ENCODE data around the gene FZR1.
A peak's percentile ranks its signal among the peaks of the same experiment; 100 is the strongest.
"Not testable (repeated sequence)": the region's sequence is repeated elsewhere in the genome, so short reads cannot be mapped to it uniquely, and the experiment has no call there.

FZR1 gene

DNA sequence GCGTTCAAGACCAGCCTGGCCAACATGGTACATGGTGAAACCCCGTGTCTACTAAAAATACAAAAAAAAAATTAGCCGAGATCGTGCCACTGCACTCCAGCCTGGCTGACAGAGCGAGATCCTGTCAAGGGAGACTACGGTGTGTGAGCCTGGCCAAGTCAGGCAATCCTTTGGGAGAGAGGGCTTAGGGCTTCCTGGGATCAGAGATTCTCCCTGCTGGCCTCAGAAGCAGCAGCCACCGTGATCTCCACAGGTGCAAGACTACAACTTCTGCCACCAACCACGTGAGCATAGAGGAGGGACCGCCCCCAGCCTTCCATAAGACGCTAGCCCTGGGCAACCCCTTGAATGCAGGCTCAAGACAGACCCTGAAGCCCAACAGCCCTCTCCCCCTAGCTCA, 43.7 kb downstream of the FZR1 start:
- no peak for DNase-seq

DNA sequence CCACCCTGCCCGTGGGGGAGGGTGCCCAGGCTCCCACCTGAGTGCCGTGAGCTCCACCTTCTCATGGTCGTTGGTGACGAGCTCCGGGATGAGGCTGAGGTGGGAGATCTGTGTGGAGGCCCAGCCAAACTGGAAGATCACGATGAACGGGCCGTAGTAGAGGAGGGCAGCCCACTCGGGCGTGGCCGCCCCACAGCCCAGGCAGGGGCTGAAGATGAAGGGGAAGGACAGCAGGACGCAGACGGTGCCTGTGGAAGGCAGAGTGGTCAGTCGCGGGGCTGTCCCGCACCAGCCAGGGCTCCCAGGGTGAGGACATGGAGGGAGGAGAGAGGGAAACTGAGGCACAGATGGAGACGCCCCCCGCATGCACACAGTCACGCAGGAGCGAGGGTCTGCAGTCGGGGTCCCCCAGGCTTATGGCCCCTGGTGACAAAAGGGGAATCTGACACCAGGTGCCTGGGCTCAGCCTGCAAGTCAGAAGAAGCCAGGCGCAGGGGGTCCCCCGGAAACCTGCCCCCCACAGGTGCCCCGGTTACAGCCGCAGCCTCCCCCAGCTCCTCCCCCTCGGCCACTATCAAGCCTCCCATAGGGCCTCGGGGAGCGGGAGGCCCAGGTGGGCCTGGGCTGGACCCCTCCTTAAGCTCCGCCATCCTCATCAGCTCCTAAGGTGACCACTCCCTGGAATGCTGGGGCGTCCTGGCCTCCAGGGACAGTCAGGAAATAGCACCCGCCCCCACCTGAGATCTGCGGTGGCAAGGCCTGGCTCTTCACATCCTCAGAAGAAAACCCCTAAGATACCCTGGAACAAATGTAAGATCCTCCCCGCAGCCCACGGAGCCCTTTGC, 45.1 kb downstream of the FZR1 start:
- DNase-seq, result no peak

DNA sequence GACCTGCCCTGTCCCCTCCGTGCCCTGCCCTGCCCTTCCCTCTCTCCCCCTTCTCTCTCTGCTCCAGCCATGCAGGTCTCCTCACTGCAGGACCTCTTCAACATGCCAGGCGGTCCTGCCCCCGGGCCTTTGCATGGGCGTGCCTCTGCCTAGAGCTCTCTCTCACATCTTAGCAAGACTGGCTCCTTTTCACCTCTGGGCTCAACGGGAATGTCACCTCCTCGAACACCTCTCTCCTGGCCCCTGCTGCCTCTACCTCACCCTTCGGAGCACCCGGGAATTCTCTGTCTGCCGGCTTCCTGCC, 45.6 kb downstream of the FZR1 start:
- no peak for DNase-seq

DNA sequence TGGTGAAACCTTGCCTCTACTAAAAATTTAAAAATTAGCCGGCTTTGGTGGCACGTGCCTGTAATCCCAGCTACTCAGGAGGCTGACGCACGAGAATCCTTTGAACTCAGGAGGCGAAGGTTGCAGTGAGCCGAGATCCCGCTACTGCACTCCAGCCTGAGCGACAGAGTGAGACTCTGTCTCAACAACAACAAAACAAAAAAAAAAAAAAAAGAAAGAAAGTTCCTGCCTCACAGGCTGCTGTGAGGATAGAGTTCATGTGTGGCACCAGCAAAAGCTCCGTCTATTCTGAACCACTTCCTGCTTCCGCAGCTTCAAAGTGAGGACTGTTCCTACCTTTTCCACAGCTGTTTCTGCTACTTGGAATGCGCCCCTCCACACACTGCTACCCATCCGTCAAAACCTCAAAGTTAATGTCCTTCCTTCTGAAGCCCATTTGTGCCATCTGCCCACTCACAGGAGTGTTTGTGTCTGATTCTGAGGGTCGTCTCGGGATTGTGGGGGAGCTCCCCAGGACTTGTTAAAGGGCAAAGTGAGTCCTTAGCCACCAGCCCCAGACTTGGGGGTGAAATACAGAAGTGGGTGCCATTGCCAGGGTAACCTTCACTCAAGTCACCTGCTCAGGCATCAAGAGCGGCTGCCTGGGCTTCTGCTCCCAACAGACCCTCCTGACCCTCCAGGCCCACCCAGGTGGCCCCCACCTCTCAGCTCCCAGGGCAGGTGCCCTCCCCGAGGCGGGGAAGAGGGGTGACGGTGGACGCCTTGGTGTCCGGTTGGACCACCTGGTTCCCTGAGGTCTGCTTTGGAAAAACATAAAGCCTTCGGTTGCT, 48.4 kb downstream of the FZR1 start:
- peak in 1 of 2 donors; percentile 38 for DNase-seq

DNA sequence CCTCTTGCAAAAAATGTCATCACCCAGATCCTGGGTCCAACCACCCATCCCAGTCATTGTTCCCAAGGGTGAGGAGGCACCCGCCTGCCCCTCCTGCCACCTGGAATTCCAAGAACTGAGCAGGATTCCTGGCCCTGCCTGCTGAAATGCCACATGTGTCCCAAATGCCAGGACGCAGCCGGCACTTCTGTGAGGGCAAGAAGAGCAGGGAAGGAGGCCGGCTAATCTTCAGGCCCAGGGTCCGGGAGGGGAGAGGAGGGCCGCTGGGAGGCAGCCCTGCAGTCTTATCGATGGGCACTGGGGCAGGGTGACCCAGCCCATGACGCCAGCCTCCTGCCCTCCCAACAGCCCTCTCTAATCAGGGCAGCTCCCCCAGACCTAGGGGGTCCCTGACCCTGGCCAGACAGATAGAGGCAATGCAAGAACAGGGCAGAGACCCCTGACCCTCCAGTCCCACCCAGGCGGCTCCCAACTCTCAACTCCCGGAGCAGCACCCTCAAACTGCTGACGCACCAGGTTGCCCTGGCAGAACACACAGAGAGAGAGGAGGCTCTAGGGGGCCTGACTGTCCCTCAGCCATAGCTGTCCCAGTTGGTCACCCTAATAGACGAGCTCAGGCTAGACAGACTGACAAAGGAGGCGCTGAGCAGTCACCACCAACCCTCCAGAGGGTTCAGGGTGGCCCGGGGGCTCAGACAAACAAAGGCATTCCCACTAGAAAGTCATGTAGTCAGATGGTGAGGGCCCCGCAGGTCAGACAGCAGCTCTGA, 49.7 kb downstream of the FZR1 start:
- DNase-seq, result no peak

DNA sequence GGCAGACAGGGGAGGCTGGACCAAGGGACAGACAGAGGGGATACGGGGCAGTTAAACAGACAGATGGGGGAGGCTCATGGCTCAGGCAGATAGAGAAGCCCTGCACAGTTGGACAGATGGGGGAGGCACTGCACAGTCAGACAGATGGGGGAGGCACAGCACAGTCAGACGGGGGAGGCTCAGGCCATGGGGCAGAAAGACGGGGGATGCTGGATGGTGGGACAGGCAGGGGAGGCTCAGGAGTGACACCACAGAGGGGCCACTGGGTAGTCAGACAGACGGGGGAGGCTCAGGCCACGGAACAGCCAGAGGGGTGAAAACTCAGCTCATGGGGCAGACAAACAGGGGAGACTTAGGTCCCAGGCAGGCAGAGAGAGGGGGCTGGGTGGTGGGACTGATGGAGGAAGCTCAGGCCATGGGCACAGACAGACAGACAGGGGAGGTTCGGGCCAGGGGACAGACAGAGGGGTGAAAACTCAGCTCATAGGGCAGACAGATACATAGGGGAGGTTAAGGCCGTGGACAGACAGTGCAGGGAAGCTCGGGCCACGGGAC, 50.4 kb downstream of the FZR1 start:
- DNase-seq, result no peak

DNA sequence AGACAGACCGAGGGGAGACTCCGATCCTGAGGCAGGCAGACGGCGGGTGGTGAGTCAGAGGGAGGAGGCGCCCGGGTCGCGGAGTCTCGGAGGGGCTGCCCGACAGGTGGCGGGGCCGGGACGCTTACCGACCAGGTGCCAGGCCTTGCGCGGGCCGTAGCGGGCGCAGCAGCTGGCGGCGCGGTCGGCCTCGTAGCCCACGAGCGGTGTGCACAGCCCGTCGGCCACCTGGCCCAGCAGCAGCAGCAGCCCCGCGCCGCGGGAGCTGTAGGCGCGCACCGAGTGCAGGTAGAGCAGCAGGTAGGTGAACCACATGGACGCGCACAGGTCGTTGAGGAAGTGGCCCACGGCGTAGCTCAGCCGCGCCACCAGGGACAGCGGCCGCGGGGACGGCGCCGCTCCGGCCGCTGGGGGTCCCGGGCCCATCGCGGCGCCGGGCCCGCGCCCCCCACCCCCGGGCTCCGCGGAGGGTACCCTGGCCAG, 50.9 kb downstream of the FZR1 start:
- DNase-seq, result peak in 1 of 2 donors; percentile 32

- DNase-seq, result peak; percentile 96 to 97
Observed at GRCh38 chr19:3557461-3558248, 51.5 kb downstream of the FZR1 start, which contains the start of gene MFSD12. Gene MFSD12 (minus strand): TSS chr19:3557586. CDS start chr19:3557403, 183 bp downstream.

DNA sequence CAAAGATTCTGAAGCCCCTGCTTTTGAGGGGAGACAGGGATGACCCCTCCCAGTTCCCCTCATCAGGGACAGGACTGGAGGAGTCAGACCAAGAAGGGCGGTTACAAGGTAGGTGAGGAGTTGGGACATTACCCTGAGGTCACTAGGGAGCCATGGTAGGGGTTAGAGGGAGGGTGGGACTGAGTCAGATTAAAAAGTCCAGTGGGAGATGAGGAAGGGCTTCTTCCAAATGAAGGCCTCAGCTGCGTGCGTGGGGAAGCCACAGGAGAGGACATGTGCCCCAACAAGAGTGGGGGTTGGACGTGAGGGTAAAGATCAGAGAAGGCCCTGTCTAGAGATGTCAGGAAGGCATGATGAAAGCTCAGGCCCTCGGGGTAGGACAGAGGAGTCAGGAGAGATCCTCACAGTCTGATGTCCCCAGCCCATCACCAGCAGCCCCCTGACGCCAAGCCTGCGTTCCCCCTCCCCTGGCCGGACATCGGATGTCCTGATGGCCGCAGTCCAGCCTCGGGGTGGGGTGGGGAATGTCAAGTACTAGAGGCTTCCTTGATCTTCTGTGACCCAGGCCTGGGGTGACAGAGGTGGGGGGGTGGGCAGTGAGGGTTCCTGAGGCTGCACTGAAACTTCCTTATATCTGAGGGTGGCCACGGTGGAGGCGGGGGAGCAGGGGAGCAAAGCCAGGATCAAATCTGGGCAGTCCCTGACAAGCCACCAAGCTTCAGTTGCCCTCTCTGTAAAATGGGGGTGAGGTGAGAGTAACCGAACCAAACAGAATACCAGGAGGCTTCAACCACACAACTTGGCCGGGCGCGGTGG, 57.8 kb downstream of the FZR1 start:
- peak; percentile 44 to 83 for DNase-seq

DNA sequence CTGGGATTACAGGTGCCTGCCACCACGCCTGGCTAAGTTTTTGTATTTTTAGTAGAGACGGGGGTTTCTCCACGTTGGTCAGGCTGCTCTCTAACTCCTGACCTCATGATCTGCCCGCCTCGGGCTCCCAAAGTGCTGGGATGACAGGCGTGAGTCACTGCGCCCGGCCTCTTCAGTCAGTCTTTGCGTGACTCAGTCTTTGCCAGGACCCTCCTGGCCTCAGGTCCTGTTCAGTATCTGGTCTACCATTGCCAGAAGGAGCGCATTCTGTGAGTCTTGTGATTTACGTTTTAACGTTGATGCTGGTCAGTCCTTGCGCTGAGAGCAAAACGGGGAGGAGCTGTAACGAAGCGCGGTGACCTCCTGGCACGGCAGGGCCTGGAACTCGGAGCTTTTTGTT, 59.0 kb downstream of the FZR1 start:
- no peak for DNase-seq

GRCh38 chr19:3570042-3570441, 63.9 kb downstream of the FZR1 start:
- not testable (repeated sequence) for DNase-seq

DNA sequence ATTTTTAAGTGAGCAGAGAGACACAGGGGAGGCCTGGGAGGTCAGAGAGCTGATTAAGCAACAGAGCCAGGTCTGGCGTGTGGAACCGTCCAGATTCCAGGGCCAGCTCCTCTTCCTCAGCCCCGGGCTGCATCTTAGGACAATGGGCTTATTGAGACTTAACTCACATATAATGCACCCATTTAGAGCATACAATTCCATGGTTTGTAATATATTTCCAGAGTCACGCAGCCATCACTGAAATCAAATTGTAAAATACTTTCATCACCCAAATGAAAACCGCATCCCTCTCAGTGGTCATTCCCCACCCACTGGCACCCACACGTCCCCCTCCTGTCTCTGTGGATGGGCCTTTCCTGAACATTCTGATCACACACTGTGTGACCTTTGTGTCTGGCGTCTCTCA, 64.5 kb downstream of the FZR1 start:
- DNase-seq, result peak; percentile 72 to 92

GRCh38 chr19:3572132-3572854, 66.2 kb downstream of the FZR1 start:
- peak; percentile 99 to 100 for DNase-seq

- DNase-seq, result no peak
Observed at GRCh38 chr19:3572855-3573161, 66.7 kb downstream of the FZR1 start, which contains the start of gene HMG20B. Gene HMG20B (plus strand): TSS chr19:3572944. CDS start chr19:3573310, 366 bp downstream.

- DNase-seq, result no peak
Observed at GRCh38 chr19:3573162-3573857, 67.2 kb downstream of the FZR1 start.

DNA sequence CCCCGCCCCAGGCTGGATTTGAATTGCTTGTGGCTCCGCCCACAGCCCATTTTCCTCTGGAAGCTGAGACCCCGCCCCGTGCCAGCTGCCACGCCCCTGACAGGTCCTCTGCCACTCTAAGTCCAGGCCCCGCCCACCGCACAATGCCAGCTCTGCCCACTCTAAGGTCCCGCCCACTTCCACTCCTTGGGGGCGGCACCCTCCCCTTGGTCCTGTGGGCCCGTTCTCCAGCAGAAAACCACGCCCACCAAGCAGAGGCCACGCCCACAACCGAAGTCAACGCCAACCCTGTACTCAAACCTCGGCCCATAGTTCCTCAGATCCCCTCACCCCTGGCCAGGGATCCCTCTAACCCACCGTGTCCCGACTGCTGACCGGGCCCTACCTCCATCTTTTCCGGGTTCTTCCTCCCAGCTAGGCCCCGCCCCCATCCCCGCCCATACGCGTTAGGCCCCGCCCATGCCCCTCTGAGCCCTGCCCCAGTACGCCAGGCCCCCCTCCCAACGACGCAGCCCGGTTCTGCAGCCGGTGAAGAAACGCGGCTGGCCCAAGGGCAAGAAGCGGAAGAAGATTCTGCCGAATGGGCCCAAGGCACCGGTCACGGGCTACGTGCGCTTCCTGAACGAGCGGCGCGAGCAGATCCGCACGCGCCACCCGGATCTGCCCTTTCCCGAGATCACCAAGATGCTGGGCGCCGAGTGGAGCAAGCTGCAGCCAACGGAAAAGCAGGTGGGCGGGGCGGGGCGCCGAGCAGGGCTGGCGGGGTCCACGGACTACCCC, 67.9 kb downstream of the FZR1 start:
- DNase-seq, result peak; percentile 99 to 100

GRCh38 chr19:3575260-3575741, 69.2 kb downstream of the FZR1 start:
- DNase-seq, result no peak

DNA sequence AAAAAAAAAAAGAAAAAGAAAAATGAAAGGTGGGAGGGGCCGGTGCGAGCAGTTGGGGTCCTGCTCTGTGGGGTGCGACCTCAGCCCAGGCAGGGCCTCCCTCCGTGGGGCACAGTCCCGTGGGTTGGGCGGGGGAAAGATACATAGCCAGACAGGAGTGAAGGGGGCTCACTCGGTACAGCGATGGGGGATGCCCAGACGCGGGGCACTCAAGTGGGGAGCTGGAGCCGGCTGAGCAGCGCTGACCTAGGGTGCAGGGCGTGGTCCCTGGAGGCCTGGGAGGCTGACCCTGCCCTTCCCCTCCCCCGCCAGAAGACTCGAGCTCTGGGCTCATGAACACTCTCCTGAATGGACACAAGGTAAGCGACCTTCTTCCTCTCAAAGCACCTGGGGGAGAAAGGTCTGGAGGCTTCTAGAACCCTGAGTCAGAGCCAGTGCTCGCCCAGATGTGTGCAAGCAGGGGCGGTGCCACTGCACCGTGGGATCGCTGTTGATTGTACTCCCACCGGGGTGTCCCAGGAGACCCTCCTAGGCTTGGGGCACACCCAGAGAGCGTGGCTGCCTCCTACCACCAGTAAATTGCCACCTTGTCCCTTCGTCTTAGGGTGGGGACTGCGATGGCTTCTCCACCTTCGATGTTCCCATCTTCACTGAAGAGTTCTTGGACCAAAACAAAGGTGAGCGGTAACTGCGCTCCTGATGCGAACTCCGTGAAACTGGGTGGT, 70.0 kb downstream of the FZR1 start:
- DNase-seq, result no peak
